ENCODE measurements around the gene IGF1R. TPM values are rescaled to one million over a fixed set of nuclear protein-coding genes. Genes with fewer than 3 reads are reported as not detected.

The IGF1R gene
- polyA plus RNA-seq, 5 donors: 23.6 to 32.0 (median 30.6) TPM

DNA sequence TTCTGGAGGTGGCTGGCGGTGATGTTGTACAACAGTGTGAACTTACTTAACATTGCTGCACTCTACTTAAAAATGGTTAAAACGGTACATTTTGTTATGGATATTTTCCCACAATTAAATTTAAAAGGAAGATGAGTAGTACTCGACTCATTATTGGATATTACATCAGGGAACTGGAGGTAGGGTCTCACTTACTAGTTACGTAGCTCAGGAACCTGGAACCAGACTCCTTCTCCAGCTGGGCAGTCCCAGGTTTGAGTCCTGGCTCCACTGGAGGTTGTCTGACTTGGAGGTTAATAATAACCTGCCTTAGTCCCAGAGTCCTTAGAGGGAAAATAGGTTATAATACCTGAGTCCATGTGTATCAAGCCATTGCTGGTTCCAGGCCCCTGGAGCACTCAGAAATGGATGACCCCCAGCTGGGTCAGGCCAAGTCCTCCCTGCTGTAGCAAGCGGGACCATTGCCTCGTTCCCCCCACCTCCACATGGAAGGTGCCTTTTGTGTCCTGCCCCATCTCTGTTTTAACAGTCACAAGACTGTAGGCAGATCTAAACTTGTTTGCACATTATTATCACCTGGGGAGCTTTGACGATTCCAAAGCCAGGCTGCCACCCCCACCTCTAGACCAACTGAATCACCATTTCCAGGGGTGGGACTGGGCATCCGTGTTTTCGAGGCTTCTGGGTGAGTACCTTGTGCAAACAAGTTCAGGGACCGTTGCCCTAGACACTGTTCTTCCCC is 126.6 kb downstream of the IGF1R start:
- DNase-seq: no peak

- DNase-seq: no peak
Observed at GRCh38 chr15:98775498-98776230, 127.3 kb downstream of the IGF1R start.

DNA sequence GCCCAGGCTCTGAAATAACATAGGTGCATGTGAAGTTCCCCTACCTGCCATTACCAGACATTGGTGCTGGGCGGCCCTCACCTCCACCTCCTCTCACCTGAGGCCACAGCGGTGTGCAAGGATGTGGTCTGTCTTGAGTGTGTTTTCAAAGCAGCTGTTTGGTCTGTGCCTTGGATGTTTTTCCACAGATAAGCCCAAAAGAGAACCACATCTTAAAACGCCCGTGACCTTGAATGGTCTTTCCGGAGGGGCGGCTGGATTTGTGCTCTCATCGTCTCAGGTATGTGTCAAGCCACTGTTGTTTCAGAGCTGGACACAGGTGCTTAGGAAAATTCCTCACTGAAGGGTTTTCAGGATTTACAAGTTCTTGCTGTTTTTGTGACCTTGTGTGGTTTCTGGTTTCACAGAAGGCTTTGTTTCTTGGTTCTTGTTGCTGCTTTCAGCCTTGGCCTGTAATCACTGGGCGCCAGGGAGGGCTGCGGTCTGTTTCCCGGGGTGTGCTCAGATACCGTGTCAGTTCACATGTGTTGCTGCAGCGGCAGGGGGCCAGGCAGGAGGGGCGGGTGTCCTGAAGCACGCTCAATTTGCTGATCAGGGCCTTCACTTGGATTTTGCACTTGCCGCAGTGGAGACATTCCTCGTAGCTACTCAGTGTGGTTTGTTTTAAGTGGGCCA is 128.4 kb downstream of the IGF1R start:
- DNase-seq: peak in 1 of 2 donors; percentile 52

- DNase-seq: no peak
Observed at GRCh38 chr15:98777426-98777825, 129.1 kb downstream of the IGF1R start.

GRCh38 chr15:98778263-98778959 is 130.1 kb downstream of the IGF1R start:
- no peak for DNase-seq

DNA sequence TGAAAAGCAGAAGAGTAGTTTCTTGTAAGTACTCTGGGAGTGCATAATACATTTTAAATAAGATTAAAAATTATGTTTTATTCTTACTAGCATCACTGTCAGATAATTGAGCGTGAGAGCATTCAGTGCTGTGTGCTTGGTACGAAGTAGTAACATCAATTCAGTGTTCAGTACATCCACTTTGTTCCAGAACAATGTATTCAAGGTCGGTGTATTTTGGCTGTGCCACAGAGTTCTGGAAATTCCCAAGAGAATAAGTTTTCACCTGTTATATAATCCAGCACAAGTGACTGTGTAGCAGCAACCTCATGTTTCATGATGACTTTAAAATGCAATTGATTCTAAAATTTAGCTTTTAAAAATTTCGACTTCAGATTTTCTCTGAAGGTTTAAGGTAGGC is 130.6 kb downstream of the IGF1R start:
- no peak for DNase-seq

DNA sequence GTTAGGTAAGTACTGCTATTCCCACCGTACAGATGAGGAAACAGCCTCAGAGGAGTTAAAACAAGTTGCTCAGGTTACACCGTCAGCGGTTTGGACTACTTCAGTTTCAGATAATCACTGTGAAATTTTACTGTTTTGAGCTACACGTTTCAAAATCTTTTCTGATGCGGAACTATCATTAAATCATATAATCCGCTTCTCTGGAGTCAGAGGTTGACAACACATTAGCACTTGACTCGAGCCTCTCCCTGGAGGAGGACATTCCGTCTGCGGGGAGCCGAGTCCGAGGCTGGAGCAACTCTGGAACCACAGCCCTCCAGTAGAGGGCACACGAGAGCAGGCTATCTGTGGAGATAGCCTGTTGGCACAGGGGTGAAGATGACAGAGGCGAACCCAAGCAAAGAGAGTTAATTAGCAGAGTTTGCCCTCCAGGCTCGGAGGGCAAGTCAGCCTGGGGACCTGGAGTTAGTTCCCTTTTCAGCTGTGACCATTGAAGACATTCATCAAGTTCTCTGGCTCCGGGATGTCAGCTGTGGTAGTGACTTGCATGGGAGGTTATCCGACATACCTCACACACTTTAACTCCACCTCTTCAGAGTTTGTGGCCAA is 131.2 kb downstream of the IGF1R start:
- DNase-seq: peak in 1 of 2 donors; percentile 76

- no peak for DNase-seq
Observed at GRCh38 chr15:98781838-98782237, 133.5 kb downstream of the IGF1R start.

- peak; percentile 88 to 90 for DNase-seq
Observed at GRCh38 chr15:98782801-98783200, 134.5 kb downstream of the IGF1R start.

DNA sequence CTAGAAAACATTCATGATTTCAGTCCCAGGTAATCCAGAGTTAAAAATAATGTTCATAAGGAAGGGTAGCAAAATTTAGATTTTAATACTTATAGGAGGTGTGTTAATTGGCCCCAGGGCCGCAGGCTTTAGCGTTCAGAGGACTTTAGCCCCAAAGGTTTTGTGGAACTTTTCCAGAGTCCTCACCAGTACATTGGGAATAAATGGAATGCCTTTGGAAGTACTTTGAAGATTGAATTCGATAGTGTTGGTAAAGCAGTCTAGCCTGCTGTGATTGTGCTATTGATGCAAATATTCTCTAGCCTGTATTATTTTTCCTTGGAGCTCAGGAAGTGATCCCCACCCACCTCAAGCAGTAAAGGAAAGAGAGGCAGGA is 137.1 kb downstream of the IGF1R start:
- DNase-seq: no peak

DNA sequence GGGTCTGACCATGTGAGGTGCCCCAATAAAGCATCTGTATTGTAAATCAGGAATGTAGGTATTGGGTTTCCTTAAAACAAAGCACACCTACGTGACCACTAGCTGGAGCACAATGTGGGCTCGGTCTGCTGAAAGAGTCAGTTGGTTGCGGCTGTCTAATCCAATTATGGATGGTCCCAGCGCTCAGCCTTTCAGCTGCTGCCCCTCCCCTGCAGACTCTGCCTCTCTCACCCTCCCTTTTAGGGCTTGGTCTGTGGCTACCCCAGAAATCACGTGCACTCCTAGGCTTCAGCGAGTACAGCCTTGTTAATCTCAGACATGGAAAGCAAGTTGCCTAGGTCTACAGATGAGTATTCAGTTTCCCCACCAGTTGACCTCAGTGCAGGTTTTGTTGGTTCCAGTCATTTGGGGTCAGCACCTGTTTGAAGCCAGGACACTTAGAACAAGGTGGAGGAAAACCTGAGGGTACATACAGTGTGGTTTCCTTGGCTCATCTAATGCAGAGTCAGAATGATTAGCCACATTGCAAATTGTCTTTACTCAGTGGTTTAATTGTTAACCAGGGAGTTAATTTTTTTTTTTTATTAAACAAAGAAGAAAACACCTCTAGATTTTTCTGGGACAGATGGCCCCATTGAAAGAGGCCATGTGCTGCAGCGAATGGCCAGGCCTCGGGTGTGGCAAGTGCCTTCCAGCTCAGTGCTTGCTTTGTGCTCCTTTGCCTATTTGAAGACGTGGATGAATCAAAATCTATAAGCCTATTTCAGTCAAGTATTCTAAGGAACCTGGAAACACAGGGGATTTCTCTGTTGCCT is 137.7 kb downstream of the IGF1R start:
- no peak for DNase-seq

- no peak for DNase-seq
Observed at GRCh38 chr15:98786717-98787116, 138.4 kb downstream of the IGF1R start.

DNA sequence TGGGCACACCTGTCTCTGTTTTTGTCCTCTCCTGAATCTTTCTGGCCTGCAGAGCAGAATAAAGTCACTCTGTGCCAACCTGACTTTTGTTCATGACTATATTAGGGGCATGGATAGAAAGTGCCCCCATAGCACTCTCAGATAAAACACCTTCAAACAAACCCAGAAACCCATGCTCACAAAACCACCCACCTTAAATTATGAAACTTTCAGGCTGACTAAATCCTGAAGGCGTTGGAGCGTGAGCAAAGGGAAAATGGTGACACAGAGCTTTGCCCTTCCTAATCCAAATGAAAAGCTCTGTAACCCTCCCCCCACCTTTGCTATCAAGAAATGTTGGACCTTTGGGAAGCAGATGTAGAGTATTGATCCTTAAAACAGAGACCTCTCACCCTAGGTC is 138.9 kb downstream of the IGF1R start:
- DNase-seq: no peak

GRCh38 chr15:98787936-98788757 is 139.8 kb downstream of the IGF1R start:
- no peak for DNase-seq

DNA sequence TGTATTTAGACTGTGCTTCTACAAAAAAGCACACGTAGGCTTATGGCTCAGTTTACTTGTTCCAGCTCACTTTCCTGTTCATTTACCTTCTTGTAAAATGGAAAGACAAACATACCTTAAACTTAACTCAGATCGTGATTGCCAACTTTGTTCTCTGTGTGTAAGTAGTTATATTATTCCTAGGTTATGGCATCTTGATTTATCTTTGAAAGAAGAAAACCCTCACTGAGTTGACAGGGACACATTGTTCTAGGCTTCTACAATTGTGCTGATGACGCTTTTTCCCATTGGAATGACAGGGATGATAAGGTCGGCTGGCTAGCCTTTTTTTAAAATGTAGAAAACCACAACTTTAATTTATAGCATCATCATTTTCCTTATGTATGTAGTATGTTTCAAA is 140.7 kb downstream of the IGF1R start:
- DNase-seq: no peak

DNA sequence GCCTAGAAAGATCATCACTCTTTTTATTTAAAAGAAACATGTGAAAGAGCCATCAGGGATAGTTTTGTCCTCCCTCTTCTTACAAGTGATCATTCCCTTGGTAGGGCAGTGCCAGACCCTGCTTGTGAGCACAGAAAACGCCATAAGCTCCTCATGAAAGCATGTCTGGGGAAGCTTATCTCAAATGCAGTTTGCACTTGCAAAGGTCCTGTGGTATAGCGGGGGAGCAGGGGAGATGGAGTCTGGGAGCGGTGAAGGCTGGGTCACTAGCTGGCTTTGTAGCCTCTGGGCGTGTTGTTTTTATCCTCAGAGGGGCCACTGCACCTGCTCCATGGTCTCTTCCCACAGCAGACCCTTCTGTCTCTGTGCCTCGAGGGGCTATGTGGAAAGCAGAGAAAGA is 141.9 kb downstream of the IGF1R start:
- no peak for DNase-seq

GRCh38 chr15:98791046-98791701 is 142.8 kb downstream of the IGF1R start:
- DNase-seq: no peak

GRCh38 chr15:98792117-98792516 is 143.8 kb downstream of the IGF1R start:
- DNase-seq: no peak

DNA sequence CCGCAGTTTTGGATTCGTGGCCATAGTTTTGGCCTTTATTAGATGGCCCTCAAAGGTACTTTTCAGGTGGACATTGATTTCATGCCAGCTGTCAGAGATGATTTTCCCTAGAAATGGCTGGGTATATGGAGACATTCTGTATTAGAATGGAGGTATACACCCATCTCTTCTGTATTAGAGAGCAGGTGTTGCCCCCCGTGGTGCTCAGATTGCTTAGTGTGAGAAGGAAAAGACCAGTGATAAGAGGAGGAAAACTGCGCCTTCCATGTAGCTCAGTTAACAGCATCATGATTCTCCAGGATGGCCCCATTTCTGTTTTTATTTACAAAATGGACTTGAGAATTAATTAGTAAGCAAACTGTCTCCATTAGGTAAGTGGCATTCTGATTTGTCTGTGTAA is 145.9 kb downstream of the IGF1R start:
- no peak for DNase-seq

All from right lung (tissue), 5 donors.